Measurements from ENCODE around the gene AMY2A. TPM values are rescaled to one million over a fixed set of nuclear protein-coding genes. Genes with fewer than 3 reads are reported as not detected.

AMY2A gene
- not detected in 5 replicates for total RNA-seq (2022; extraction: Qiagen RNA extraction; ENCODE audit: low read depth)

DNA sequence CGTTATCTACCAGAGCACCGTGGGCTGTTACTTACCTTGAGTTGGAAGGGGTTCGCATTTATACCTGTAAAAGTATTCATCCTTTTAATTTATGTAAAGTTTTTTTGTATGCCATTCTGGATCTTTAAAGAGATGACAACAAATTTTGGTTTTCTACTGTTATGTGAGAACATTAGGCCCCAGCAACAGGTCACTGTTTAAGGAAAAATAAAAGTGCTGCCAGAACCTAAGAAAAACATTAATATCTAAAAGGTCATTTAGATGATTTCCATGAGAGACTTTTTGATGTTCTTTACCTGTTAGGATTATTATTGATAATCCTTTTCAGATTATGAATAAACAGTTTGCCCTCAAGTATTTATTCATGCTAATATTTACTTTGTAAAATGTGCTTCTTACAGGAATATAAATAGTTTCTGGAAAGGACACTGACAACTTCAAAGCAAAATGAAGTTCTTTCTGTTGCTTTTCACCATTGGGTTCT is at the start of gene AMY2A:
TSS of gene AMY2A (plus strand) at position 434 of the 484 bp plus-strand sequence. CDS start at position 448, 14 bp downstream.

DNA sequence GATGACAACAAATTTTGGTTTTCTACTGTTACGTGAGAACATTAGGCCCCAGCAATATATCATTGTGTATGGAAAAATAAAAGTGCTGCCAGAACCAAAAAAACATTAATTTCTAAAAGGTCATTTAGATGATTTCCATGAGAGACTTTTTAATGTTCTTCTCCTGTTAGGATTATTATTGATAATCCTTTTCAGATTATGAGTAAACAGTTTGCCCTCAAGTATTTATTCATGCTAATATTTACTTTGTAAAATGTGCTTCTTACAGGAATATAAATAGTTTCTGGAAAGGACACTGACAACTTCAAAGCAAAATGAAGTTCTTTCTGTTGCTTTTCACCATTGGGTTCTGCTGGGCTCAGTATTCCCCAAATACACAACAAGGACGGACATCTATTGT is 45.9 kb upstream of the AMY2A start, which contains the start of gene AMY2B:
TSS of gene AMY2B (plus strand) at position 301 of the 400 bp plus-strand sequence. CDS start at position 315, 14 bp downstream.

DNA sequence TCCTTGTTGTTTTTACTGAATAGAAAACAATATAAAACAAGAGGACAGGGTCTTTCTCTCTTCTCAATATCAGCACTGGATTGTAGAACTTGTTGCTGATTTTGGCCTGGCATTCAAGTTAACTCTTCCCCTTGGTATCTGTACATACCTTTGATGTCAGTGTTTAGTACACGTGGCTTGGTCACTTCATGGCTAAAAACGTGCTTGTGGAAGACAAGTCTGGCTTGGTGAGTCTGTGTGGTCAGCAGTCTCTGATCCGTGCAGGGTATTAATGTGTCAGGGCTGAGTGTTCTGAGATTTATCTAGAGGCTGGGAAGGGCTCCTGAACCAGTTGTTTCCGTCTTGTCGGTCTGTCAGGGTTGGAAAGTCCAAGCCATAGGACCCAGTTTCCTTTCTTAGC is 38.2 kb downstream of the AMY2A start, which contains the start of gene AMY1A:
TSS of gene AMY1A (plus strand) at position 301 of the 400 bp plus-strand sequence. CDS start 571 bp downstream, outside the sequence.

Other genes with a start within 250 kb of the AMY2A start
- gene RNPC3, start 91.7 kb upstream of the AMY2A start, total RNA-seq (2022; extraction: Qiagen RNA extraction; ENCODE audit: low read depth): 4.9 to 8.0 TPM (median 6.9 TPM) in 5 replicates
- gene AMY2B, start 45.8 kb upstream of the AMY2A start, total RNA-seq (2022; extraction: Qiagen RNA extraction; ENCODE audit: low read depth): 0.40 to 0.73 TPM (median 0.66 TPM) in 5 replicates
- not detected in 5 replicates for gene AMY1A, start 38.3 kb downstream of the AMY2A start, total RNA-seq (2022; extraction: Qiagen RNA extraction; ENCODE audit: low read depth)
- not detected in 5 replicates for gene AMY1B, start 78.8 kb downstream of the AMY2A start, total RNA-seq (2022; extraction: Qiagen RNA extraction; ENCODE audit: low read depth)
- not detected in 5 replicates for gene AMY1C, start 132.5 kb downstream of the AMY2A start, total RNA-seq (2022; extraction: Qiagen RNA extraction; ENCODE audit: low read depth)

Measured in A549 treated with DMSO at 1 μM for 4 hours (cell line).